LoVo (cell line): ENCODE measurements around the gene PURA.

Experiments used
- DNase-seq: peaks from one replicate; pipeline ENCODE4 v3.0.0-alpha.2; 2016; ENCODE audit warnings: low spot score

The PURA gene

GRCh38 chr5:140159014-140159927 lies 45.4 kb downstream of the PURA start:
- DNase-seq, result no peak

- DNase-seq, result no peak
Measured at GRCh38 chr5:140162275-140162674, 48.4 kb downstream of the PURA start.

GRCh38 chr5:140162781-140163180 lies 48.9 kb downstream of the PURA start:
- DNase-seq, result no peak

DNA sequence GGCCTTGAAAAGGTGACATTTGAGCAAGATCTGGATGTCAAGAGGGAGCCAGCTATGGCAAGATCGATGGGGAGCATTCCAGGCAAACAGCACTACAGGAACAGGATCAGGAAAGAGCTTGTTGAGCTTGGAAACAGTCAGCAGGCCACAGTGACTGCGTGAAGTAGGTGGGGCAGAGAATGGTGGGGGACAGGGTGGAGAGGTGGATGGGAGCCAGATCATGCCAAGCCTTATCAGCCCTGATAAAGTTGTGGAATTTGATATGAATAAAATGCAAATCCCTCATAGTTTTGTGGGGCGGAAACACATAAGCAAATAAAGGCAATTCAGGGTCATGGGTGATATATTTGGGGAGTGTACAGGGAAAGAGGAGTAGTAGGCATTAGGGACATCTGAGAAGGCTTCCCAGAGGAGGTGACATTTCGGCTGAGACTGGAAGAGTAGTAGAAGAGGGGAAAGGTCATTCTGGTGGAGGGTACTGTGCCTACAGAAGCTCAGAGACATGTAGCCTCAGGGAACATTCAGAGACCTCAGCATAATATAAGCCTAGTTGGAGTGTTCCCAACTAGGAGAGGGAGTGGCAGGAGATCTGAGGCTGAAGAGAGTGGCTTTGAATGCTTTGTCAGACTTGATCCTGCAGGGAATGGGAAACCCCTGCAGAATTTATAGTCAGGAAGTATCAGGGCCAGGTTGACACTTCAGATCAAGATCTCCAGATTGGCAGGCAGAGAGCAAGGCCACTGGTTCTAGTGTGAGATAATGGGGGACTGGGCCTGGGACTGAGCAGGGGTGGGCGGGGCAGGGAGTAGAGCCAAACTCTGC lies 51.4 kb downstream of the PURA start:
- DNase-seq, result peak; percentile 78

GRCh38 chr5:140165923-140166270 lies 52.0 kb downstream of the PURA start:
- DNase-seq, result no peak

DNA sequence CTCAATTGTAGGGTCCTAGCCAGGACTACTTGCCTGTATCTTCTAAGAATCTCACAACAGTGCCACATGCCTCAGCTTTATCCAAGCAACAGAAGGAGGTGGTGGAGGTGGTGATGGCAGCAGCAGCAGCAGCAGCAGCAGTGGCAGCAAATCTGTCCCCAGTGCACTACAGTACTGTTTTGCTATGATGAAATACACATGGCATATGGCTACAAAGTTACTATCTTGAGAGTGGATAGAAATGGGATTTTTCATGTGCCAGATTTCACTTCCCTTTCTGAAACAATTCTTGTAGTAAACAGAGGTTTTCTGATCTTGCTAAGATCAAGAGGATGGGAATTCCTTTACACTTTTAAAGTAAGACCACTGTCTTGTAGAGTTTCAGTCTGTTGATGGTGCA lies 53.0 kb downstream of the PURA start:
- no peak for DNase-seq

DNA sequence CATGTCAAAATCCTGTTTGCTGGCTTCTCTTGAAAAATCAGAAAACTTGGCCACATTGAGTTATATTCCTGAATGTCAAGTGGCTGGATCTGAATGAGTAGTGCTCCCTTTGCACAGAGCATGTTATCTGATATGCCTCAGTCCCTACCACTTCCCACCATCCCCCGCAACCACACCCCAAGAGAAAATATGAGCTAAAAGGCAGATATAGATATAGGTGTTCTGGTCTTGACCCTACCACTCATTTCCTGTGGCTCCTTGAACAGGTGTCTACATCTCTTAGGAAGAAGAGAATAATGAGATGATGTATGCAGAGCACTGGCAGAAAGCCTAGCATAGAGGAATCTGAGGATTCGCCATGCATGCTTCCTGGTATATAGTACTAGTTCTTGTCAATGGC lies 54.5 kb downstream of the PURA start:
- DNase-seq, result no peak

DNA sequence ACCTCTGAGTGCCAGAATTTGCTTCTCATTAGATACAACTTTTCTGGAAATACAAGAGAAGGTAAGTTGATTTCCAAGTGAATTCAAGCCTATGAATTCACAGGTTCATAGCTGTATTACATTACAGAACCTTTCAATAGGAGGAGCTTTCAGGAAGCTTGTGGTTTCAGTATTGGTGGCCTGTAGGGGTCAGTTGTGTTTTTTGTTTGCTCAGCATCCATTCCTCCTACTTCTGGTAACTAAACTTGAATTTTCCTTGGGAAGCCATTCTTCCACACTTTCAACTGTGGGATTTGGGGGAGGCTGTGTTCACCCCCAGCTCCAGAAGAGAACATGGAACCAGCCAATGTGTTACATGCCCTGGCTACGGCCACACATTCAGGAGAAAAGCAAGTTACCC lies 55.5 kb downstream of the PURA start:
- DNase-seq, result no peak

GRCh38 chr5:140172483-140172882 lies 58.6 kb downstream of the PURA start:
- no peak for DNase-seq

DNA sequence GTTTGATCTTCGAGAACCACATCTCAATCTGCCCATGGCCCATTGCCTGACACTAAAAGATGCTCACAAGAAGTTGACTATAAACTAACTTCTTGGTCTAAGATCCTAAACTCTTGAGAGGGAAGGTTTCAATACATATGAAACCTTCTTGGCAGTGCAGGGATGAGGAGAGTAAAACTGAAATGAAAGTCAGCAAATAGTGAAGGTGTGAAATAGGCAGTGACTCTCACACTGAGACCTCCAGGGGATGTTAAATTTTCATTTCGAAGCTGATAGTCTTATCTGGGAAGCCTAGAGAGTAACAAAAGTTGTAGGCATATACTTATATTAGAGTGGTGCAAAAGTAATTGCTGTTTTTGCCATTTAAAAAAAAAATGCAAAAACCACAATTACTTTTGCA lies 60.1 kb downstream of the PURA start:
- no peak for DNase-seq

- DNase-seq, result peak; percentile 99
Measured at GRCh38 chr5:140174465-140175366, 60.8 kb downstream of the PURA start, which contains the start of gene CYSTM1. Gene CYSTM1, plus strand, starts transcription at chr5:140175188. Its CDS starts 19,278 bp downstream, at chr5:140194466.
